DOHH2 (cell line): ENCODE data around the gene NPR3.

Source experiments
- H3F3A ChIP-seq: fragments of 200-600 bp; sonication (generic), shearing (Covaris generic); 2 replicates; pipeline ENCODE4 v1.6.0; 2016; ENCODE audit warnings: antibody characterized with exemption, mild to moderate bottlenecking; ENCODE audit not compliant: control insufficient read depth, insufficient read depth
- H3K27ac ChIP-seq: fragments of 200-600 bp; sonication (generic); 2 replicates; pipeline ENCODE4 v1.5.1; 2014; ENCODE audit warnings: low read depth, mild to moderate bottlenecking, low read length, moderate library complexity
- H3K27me3 ChIP-seq: fragments of 200-600 bp; sonication (generic); 2 replicates; pipeline ENCODE4 v1.6.1; 2014; ENCODE audit warnings: mild to moderate bottlenecking, low read length, mixed read lengths; ENCODE audit not compliant: control insufficient read depth
- H3K36me3 ChIP-seq: fragments of 200-600 bp; sonication (generic); 2 replicates; pipeline ENCODE4 v1.6.1; 2014; ENCODE audit warnings: mild to moderate bottlenecking, low read length, moderate library complexity, mixed read lengths; ENCODE audit not compliant: control insufficient read depth
- H3K4me1 ChIP-seq: fragments of 200-600 bp; sonication (generic); 2 replicates; pipeline ENCODE4 v1.6.1; 2014; ENCODE audit warnings: mild to moderate bottlenecking, low read length, mixed read lengths; ENCODE audit not compliant: control insufficient read depth
- H3K4me2 ChIP-seq: fragments of 200-600 bp; sonication (generic); 2 replicates; pipeline ENCODE4 v1.6.0; 2014; ENCODE audit warnings: mild to moderate bottlenecking, low read length, moderate library complexity
- H3K4me3 ChIP-seq: fragments of 200-600 bp; sonication (generic); 2 replicates; pipeline ENCODE4 v1.5.1; 2014; ENCODE audit warnings: mild to moderate bottlenecking, low read length, mixed read lengths
- H3K79me2 ChIP-seq: fragments of 200-600 bp; sonication (generic); 2 replicates; pipeline ENCODE4 v1.6.1; 2014; ENCODE audit warnings: mild to moderate bottlenecking, low read length, mixed read lengths; ENCODE audit not compliant: control insufficient read depth
- H3K9me2 ChIP-seq: fragments of 200-600 bp; sonication (generic); replicated peaks from 2 replicates; pipeline ENCODE4 v1.6.1; 2014; ENCODE audit warnings: mild to moderate bottlenecking, low read length, mixed read lengths; ENCODE audit not compliant: control insufficient read depth
- H3K9me3 ChIP-seq: fragments of 200-600 bp; sonication (generic); 2 replicates; pipeline ENCODE4 v1.6.1; 2014; ENCODE audit warnings: antibody characterized with exemption, low read length, mixed read lengths; ENCODE audit not compliant: control insufficient read depth, insufficient read depth
- H4K20me1 ChIP-seq: fragments of 200-600 bp; sonication (generic); 2 replicates; pipeline ENCODE4 v1.6.0; 2014; ENCODE audit warnings: low read depth, mild to moderate bottlenecking, antibody characterized with exemption, low read length, moderate library complexity; ENCODE audit not compliant: control insufficient read depth, insufficient read depth
- EZH2phosphoT487 ChIP-seq: fragments of 200-600 bp; sonication (generic); IDR thresholded peaks from 2 replicates; pipeline ENCODE4 v1.6.1; 2017; ENCODE audit warnings: borderline replicate concordance, mild to moderate bottlenecking, antibody characterized with exemption, low read length, moderate library complexity, mixed read lengths
- TF ChIP-seq, protein P1 (sequence below): fragments of 200-600 bp; sonication (generic); IDR thresholded peaks from one replicate; pipeline ENCODE4 v1.5.1; 2014; ENCODE audit warnings: antibody characterized with exemption, mild to moderate bottlenecking, low read depth, low read length; ENCODE audit not compliant: poor library complexity, severe bottlenecking

Gene NPR3

GRCh38 chr5:32805971-32806638 lies 95.0 kb downstream of the NPR3 start:
- Histone ChIP-seq H3K79me2 (no peaks in the 10 kb centered on the region), H3F3A (no peaks in the 10 kb centered on the region), H3K4me1 (no peaks in the 10 kb centered on the region), H3K9me3 (no peaks in the 10 kb centered on the region), H3K4me2 (no peak overlapping the region), H3K4me3 (no peak overlapping the region), H3K27me3 (no peaks in the 10 kb centered on the region), H4K20me1 (no peaks in the 10 kb centered on the region), H3K36me3 (no peaks in the 10 kb centered on the region), H3K9me2 (no peaks in the 10 kb centered on the region), H3K27ac (no peak overlapping the region)
- no peak for TF ChIP-seq EZH2phosphoT487
- TF ChIP-seq, protein P1, sequence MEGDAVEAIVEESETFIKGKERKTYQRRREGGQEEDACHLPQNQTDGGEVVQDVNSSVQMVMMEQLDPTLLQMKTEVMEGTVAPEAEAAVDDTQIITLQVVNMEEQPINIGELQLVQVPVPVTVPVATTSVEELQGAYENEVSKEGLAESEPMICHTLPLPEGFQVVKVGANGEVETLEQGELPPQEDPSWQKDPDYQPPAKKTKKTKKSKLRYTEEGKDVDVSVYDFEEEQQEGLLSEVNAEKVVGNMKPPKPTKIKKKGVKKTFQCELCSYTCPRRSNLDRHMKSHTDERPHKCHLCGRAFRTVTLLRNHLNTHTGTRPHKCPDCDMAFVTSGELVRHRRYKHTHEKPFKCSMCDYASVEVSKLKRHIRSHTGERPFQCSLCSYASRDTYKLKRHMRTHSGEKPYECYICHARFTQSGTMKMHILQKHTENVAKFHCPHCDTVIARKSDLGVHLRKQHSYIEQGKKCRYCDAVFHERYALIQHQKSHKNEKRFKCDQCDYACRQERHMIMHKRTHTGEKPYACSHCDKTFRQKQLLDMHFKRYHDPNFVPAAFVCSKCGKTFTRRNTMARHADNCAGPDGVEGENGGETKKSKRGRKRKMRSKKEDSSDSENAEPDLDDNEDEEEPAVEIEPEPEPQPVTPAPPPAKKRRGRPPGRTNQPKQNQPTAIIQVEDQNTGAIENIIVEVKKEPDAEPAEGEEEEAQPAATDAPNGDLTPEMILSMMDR: no peak

DNA sequence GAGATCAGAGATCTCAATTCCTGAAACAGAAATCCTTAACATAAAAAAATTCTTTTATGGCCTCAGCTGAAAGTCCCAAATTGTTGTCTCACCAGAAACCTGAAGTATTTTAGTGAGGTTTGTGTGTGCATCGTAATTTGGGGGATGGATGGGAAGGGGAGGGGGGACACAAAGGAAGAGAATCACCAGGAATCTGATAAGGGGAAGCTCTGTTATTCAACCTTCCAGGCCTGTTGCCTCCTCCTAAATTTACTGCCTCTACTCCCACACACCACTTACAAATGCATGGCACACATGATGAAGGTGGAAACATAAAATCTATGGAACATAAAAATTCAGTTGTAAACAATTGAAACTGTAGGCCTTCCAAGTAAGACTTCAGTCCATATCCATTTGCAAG lies 97.7 kb downstream of the NPR3 start:
- no peaks in the 10 kb centered on the region for H3K9me3 ChIP-seq
- TF ChIP-seq, protein P1: no peak
- no peak for TF ChIP-seq EZH2phosphoT487
- no peaks in the 10 kb centered on the region for H3K9me2 ChIP-seq
- H3K36me3 ChIP-seq: no peaks in the 10 kb centered on the region
- no peaks in the 10 kb centered on the region for H3K4me1 ChIP-seq
- no peak overlapping the region for H3K4me3 ChIP-seq
- no peak overlapping the region for H3K4me2 ChIP-seq
- H3K27me3 ChIP-seq: no peaks in the 10 kb centered on the region
- H3K27ac ChIP-seq: no peak overlapping the region
- no peaks in the 10 kb centered on the region for H3F3A ChIP-seq
- H3K79me2 ChIP-seq: no peaks in the 10 kb centered on the region
- no peaks in the 10 kb centered on the region for H4K20me1 ChIP-seq

GRCh38 chr5:32810804-32811203 lies 99.7 kb downstream of the NPR3 start:
- H3K9me3 ChIP-seq: no peaks in the 10 kb centered on the region
- H3K27ac ChIP-seq: no peak overlapping the region
- H3K9me2 ChIP-seq: no peaks in the 10 kb centered on the region
- no peak overlapping the region for H3K4me2 ChIP-seq
- no peaks in the 10 kb centered on the region for H3K4me1 ChIP-seq
- no peaks in the 10 kb centered on the region for H3K36me3 ChIP-seq
- TF ChIP-seq EZH2phosphoT487: no peak
- TF ChIP-seq, protein P1: no peak
- H3K4me3 ChIP-seq: no peak overlapping the region
- H4K20me1 ChIP-seq: no peaks in the 10 kb centered on the region
- H3K79me2 ChIP-seq: no peaks in the 10 kb centered on the region
- no peaks in the 10 kb centered on the region for H3K27me3 ChIP-seq
- H3F3A ChIP-seq: no peaks in the 10 kb centered on the region
